HepG2 (cell line): ENCODE measurements around the gene DCDC2C. TPM values are rescaled to one million over a fixed set of nuclear protein-coding genes. Genes with fewer than 3 reads are reported as not detected.

Source experiments
- ATAC-seq: fragments of 200-7000 bp; cut with Tn5 transposase; 3 replicates; pipeline ENCODE4 v1.9.1; 2020; ENCODE audit warnings: mild to moderate bottlenecking, moderate library complexity
- BruUV-seq: library from RNA; stranded (reverse); fragments of 400-500 nt; replicated peaks from 2 replicates; lab custom pipeline; 2021; lab: Mats Ljungman, UMichigan
- CTCF ChIA-PET: fragments of 300-600 bp; formaldehyde crosslinking; extraction: SDS; loops from one replicate; lab custom pipeline; 2021; ENCODE audit warnings: low total read pairs, inconsistent platforms, low intra/inter-chr PET ratio; lab: Yijun Ruan, JAX
- POLR2A ChIA-PET: fragments of 350-600 bp; sonication (Branson Sonifier 250); formaldehyde crosslinking; loops from one replicate; lab custom pipeline; 2020; ENCODE audit warnings: antibody characterized with exemption, inconsistent platforms; lab: Yijun Ruan, JAX
- DNase-seq: peaks from one replicate; pipeline ENCODE4 v3.0.0-alpha.2; 2015; ENCODE audit warnings: low spot score
- FAIRE-seq: peaks from 3 replicates; lab custom pipeline; 2011; peaks lifted over from hg19 to GRCh38; lab: Jason Lieb, UNC
- H2AFZ ChIP-seq: one replicate; pipeline ENCODE4 v1.6.1; 2011; ENCODE audit warnings: low read length, inconsistent platforms
- H3K27ac ChIP-seq: fragments of 300-600 bp; 3 replicates; pipeline ENCODE4 v1.8.0; 2011; ENCODE audit warnings: mixed run types, mild to moderate bottlenecking, mixed read lengths, low read length, inconsistent platforms; ENCODE audit not compliant: insufficient read depth; ENCODE audit errors: extremely low read length
- H3K27me3 ChIP-seq, 2 experiments: fragments of 200-600 bp in 1 of 2; 2 replicates in 1 of 2; 3 replicates in 1 of 2; pipeline versions ENCODE4 v1.6.0 to v1.8.0; 2011; ENCODE audit warnings: low read length in 2 of 2, mild to moderate bottlenecking in 2 of 2, moderate library complexity in 2 of 2, inconsistent platforms in 1 of 2; ENCODE audit not compliant: insufficient read depth in 2 of 2, control insufficient read depth in 1 of 2
- H3K36me3 ChIP-seq, 2 experiments: fragments of 200-600 bp in 1 of 2; replicated peaks in 1 of 2; 2 replicates in 1 of 2; 3 replicates in 1 of 2; pipeline versions ENCODE4 v1.5.1 to v1.8.0; 2011; ENCODE audit warnings: low read length in 2 of 2, inconsistent platforms in 1 of 2; ENCODE audit not compliant: insufficient read depth in 2 of 2, control insufficient read depth in 1 of 2
- H3K4me1 ChIP-seq: 2 replicates; pipeline ENCODE4 v1.5.1; 2012; ENCODE audit warnings: low read length, inconsistent platforms; ENCODE audit not compliant: insufficient read depth
- H3K4me2 ChIP-seq: 2 replicates; pipeline ENCODE4 v1.6.0; 2011; ENCODE audit warnings: low read depth, low read length, inconsistent platforms
- H3K4me3 ChIP-seq, 3 experiments: fragments of 200-600 bp in 1 of 3; sonication (generic), shearing (Covaris generic) in 1 of 3; replicated peaks in 1 of 3; 2 replicates each; pipeline ENCODE4 v1.5.1; 2011 to 2016; ENCODE audit warnings: low read length in 3 of 3, inconsistent platforms in 2 of 3, low read depth in 2 of 3, mild to moderate bottlenecking in 2 of 3, control low read depth in 1 of 3, mixed read lengths in 1 of 3; ENCODE audit not compliant: insufficient read depth in 1 of 3
- H3K79me2 ChIP-seq: one replicate; pipeline ENCODE4 v1.6.1; 2011; ENCODE audit warnings: low read length, inconsistent platforms; ENCODE audit not compliant: insufficient read depth
- H3K9ac ChIP-seq: 2 replicates; pipeline ENCODE4 v1.6.0; 2011; ENCODE audit warnings: mild to moderate bottlenecking, low read depth, low read length, inconsistent platforms; ENCODE audit not compliant: insufficient read depth
- H3K9me3 ChIP-seq: 2 replicates; pipeline ENCODE4 v1.5.1; 2012; ENCODE audit warnings: mild to moderate bottlenecking, low read length
- H4K20me1 ChIP-seq: 2 replicates; pipeline ENCODE4 v1.6.0; 2011; ENCODE audit warnings: inconsistent platforms, mild to moderate bottlenecking, low read length, moderate library complexity; ENCODE audit not compliant: insufficient read depth
- KAT8 ChIP-seq: IDR thresholded peaks from 2 replicates; pipeline ENCODE4 v1.6.1; 2016; ENCODE audit warnings: missing genetic modification reagents, missing compliant biosample characterization
- NFE2L2 ChIP-seq: fragments of 150-350 bp; IDR thresholded peaks from 2 replicates; pipeline ENCODE4 v1.6.1; 2014; ENCODE audit warnings: low read length
- POLR2A ChIP-seq, 2 experiments: IDR thresholded peaks; 2 replicates each; pipeline ENCODE4 v1.6.1; 2011; ENCODE audit warnings: low read depth in 2 of 2, low read length in 2 of 2, mild to moderate bottlenecking in 1 of 2, moderate library complexity in 1 of 2; ENCODE audit not compliant: insufficient read depth in 1 of 2
- SP2 ChIP-seq: sonication (generic); formaldehyde crosslinking; IDR thresholded peaks from 2 replicates; pipeline ENCODE4 v1.5.1; 2020; ENCODE audit warnings: mild to moderate bottlenecking, missing genetic modification reagents
- ZNF274 ChIP-seq: sonication (generic); formaldehyde crosslinking; IDR thresholded peaks from 2 replicates; pipeline ENCODE4 v1.5.1; 2020; ENCODE audit warnings: mild to moderate bottlenecking, missing genetic modification reagents
- ZNF331 ChIP-seq: sonication (generic); formaldehyde crosslinking; IDR thresholded peaks from 2 replicates; pipeline ENCODE4 v1.4.0; 2020; ENCODE audit warnings: missing genetic modification reagents
- WGBS: methylation state at CpG from one replicate; pipeline ENCODE4 v1.1.6; 2017; ENCODE audit warnings: low lambda C conversion rate; 5-methylcytosine and 5-hydroxymethylcytosine counted together
- in situ Hi-C: cut with HindIII; loops from 2 replicates; pipeline ENCODE4 v1.10.0; 2017; ENCODE audit warnings: low pct_unique_long_range_greater_than_20kb; ENCODE audit not compliant: extremely low pct_ligation_motif_present
- intact Hi-C: fragments of 100-400 bp; cut with micrococcal nuclease; formaldehyde crosslinking; loops from one replicate; pipeline ENCODE4 v1.10.0; 2022; ENCODE audit not compliant: unreplicated experiment
- polyA plus RNA-seq, 8 experiments: library from polyadenylated mRNA; depleted of rRNA in 3 of 8; stranded (reverse) in 7 of 8; unstranded in 1 of 8; fragments of >200 nt; fragmentation: Illumina TruSeq in 4 of 8; extraction: Trizol in 4 of 8; gene quantifications; 2 replicates each; pipeline versions ENCODE4 v1.2.1 to v1.2.3, GENCODE V29; 2011 to 2016; ENCODE audit warnings: low read depth in 4 of 8, missing spikeins in 1 of 8, mixed read lengths in 1 of 8; ENCODE audit not compliant: insufficient read depth in 1 of 8
- total RNA-seq, 5 experiments: library from RNA; depleted of rRNA; stranded (reverse); fragments of >200 nt; fragmentation: Illumina TruSeq; extraction: Trizol; gene quantifications; 2 replicates each; pipeline ENCODE4 v1.2.3, GENCODE V29; 2016; ENCODE audit warnings: low read depth in 1 of 5
- TF ChIP-seq, protein P1 (sequence below): IDR thresholded peaks from 2 replicates; pipeline ENCODE4 v1.6.1; 2018; ENCODE audit warnings: missing genetic modification reagents, mild to moderate bottlenecking, missing compliant biosample characterization
- TF ChIP-seq, protein P2 (sequence below): sonication (generic); formaldehyde crosslinking; IDR thresholded peaks from 2 replicates; pipeline ENCODE4 v1.4.0; 2020; ENCODE audit warnings: missing genetic modification reagents, borderline replicate concordance
- TF ChIP-seq, protein P3 (sequence below): sonication (generic); formaldehyde crosslinking; IDR thresholded peaks from 2 replicates; pipeline ENCODE4 v1.5.0; 2020; ENCODE audit warnings: mild to moderate bottlenecking, missing genetic modification reagents, moderate library complexity

DCDC2C gene
- total and polyA plus RNA-seq, 2 of the 13 experiments (the other 11 are each of a cell fraction or from before 2014, with no cell fraction given): not detected

DNA sequence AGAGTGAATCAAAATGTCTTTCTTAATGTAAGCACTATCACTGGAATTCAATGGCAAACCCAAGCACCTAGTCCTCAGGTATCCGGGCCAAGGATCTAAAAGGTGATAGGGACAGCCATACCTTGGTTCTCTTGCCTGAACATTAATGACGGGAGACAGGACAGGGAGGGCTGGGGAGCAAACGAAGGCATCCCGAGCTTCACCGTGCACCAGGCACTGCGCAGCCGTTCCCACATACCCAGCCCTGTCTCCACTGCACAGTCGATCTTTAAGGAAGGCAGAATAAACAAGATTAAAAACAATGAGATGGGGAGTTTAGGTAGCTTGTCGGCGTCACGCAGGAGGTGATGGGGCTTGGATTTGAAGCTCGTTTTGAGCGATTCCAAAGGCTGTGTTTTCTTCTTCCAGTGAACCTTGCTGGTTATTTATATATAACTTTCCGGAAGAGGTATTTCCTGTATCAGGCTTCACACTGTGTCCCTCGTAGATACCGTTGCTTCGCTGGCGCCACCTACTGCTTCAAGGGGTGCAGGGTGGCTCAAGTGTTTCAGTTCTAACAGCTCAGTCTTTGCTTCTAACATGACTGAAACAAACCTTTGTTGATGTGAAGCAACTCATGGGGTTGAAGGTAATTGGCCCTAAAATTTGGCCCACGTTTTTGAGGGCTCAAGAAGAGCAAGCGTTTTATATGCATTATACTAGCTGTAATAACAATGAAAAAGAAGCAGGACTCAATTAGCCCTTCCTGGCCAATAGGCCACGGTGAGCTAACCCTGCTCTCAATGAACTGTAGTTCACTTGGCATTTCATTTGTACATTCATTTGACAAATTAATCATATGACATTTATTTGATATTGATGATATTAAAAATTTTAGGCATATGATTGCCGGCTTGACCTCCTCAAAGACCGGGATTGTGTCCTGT lies 77.4 kb downstream of the DCDC2C start:
- Histone ChIP-seq H3K27ac (no peak overlapping the region), H2AFZ (peak overlapping the region; percentile 38), H3K4me2 (peak overlapping the region; percentile 63), H3K4me3 (peak overlapping the region; percentile 1 to 45 (median 16); a peak in 2 of 6 replicates), H3K4me1 (no peaks in the 10 kb centered on the region), H3K9me3 (no peaks in the 10 kb centered on the region), H3K79me2 (no peaks in the 10 kb centered on the region), H4K20me1 (no peaks in the 10 kb centered on the region), H3K27me3 (peaks cover 5 to 69% of the 10 kb centered on the region in 2 experiments), H3K9ac (no peak overlapping the region), H3K36me3 (no peaks in the 10 kb centered on the region)
- intact Hi-C loops: loop anchor here (1.0 kb wide), 2 partner anchors 42 to 52 kb away; no protein-coding TSS in a partner anchor
- WGBS: 10% methylated on average over 23 of the region's 23 CpGs
- ChIA-PET CTCF (interaction anchor here (0.8 to 1.6 kb wide), 2 partner anchors 43 to 53 kb away, joined by 6 to 15 read pairs; no protein-coding TSS in a partner anchor), POLR2A (interaction anchor here (1.0 kb wide), 1 partner anchor 42 kb away, joined by 4 read pairs; no protein-coding TSS in a partner anchor)
- FAIRE-seq: peak; percentile 82
- peak; percentile 75 for DNase-seq
- BruUV-seq: no TSS peak
- ATAC-seq: peak; percentile 98
- in situ Hi-C loops: no loop called here
- TF ChIP-seq NFE2L2 (no peak), ZNF274 (no peak), KAT8 (CRISPR knock-in tag) (peak; percentile 71; the same call in 1 of the 2 replicates), SP2 (CRISPR knock-in tag) (no peak), ZNF331 (CRISPR knock-in tag) (peak; percentile 63; the same call in 1 of the 2 replicates), POLR2A (IDR thresholded peaks at IDR 0.05; ENCODE audit: insufficient read depth in 1 of 2, low read depth in 2 of 2, low read length in 2 of 2) (no peak)
- TF ChIP-seq, protein P1, sequence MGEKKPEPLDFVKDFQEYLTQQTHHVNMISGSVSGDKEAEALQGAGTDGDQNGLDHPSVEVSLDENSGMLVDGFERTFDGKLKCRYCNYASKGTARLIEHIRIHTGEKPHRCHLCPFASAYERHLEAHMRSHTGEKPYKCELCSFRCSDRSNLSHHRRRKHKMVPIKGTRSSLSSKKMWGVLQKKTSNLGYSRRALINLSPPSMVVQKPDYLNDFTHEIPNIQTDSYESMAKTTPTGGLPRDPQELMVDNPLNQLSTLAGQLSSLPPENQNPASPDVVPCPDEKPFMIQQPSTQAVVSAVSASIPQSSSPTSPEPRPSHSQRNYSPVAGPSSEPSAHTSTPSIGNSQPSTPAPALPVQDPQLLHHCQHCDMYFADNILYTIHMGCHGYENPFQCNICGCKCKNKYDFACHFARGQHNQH (CRISPR knock-in tag): peak; percentile 72; the same call in 1 of the 2 replicates
- TF ChIP-seq, protein P2, sequence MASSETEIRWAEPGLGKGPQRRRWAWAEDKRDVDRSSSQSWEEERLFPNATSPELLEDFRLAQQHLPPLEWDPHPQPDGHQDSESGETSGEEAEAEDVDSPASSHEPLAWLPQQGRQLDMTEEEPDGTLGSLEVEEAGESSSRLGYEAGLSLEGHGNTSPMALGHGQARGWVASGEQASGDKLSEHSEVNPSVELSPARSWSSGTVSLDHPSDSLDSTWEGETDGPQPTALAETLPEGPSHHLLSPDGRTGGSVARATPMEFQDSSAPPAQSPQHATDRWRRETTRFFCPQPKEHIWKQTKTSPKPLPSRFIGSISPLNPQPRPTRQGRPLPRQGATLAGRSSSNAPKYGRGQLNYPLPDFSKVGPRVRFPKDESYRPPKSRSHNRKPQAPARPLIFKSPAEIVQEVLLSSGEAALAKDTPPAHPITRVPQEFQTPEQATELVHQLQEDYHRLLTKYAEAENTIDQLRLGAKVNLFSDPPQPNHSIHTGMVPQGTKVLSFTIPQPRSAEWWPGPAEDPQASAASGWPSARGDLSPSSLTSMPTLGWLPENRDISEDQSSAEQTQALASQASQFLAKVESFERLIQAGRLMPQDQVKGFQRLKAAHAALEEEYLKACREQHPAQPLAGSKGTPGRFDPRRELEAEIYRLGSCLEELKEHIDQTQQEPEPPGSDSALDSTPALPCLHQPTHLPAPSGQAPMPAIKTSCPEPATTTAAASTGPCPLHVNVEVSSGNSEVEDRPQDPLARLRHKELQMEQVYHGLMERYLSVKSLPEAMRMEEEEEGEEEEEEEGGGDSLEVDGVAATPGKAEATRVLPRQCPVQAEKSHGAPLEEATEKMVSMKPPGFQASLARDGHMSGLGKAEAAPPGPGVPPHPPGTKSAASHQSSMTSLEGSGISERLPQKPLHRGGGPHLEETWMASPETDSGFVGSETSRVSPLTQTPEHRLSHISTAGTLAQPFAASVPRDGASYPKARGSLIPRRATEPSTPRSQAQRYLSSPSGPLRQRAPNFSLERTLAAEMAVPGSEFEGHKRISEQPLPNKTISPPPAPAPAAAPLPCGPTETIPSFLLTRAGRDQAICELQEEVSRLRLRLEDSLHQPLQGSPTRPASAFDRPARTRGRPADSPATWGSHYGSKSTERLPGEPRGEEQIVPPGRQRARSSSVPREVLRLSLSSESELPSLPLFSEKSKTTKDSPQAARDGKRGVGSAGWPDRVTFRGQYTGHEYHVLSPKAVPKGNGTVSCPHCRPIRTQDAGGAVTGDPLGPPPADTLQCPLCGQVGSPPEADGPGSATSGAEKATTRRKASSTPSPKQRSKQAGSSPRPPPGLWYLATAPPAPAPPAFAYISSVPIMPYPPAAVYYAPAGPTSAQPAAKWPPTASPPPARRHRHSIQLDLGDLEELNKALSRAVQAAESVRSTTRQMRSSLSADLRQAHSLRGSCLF (CRISPR knock-in tag): no peak
- TF ChIP-seq, protein P3, sequence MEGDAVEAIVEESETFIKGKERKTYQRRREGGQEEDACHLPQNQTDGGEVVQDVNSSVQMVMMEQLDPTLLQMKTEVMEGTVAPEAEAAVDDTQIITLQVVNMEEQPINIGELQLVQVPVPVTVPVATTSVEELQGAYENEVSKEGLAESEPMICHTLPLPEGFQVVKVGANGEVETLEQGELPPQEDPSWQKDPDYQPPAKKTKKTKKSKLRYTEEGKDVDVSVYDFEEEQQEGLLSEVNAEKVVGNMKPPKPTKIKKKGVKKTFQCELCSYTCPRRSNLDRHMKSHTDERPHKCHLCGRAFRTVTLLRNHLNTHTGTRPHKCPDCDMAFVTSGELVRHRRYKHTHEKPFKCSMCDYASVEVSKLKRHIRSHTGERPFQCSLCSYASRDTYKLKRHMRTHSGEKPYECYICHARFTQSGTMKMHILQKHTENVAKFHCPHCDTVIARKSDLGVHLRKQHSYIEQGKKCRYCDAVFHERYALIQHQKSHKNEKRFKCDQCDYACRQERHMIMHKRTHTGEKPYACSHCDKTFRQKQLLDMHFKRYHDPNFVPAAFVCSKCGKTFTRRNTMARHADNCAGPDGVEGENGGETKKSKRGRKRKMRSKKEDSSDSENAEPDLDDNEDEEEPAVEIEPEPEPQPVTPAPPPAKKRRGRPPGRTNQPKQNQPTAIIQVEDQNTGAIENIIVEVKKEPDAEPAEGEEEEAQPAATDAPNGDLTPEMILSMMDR: peak; percentile 87
